Measurements from ENCODE around the gene ANKRD31. TPM values are rescaled to one million over a fixed set of nuclear protein-coding genes. Genes with fewer than 3 reads are reported as not detected.
"Not testable (repeated sequence)": the region's sequence is repeated elsewhere in the genome, so short reads cannot be mapped to it uniquely, and the experiment has no call there.

The ANKRD31 gene
- total RNA-seq, 1 experiment from 2014 or later, result 1.5 TPM

DNA sequence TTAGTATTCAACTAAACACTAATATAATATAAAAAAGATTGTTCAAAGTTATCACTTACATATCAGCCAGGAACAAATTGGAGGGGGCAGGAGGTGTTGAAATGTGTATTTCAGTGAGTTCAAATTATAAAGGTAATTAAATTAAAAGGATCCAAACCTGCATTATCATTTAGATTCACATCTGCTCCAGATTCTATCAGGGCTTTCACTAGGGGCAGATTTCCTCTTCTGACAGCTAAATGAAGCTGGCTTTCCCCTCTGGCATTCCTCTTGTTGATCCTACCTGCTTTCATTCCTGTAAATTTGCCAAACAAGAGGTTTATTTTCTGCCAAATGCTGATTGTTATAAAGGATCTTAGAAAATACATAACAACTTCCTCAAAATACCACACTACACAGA, 98.0 kb downstream of the ANKRD31 start:
- intact Hi-C loops (cut with micrococcal nuclease; ENCODE audit: unreplicated experiment), result no loop called here
- TF ChIP-seq, protein P1, sequence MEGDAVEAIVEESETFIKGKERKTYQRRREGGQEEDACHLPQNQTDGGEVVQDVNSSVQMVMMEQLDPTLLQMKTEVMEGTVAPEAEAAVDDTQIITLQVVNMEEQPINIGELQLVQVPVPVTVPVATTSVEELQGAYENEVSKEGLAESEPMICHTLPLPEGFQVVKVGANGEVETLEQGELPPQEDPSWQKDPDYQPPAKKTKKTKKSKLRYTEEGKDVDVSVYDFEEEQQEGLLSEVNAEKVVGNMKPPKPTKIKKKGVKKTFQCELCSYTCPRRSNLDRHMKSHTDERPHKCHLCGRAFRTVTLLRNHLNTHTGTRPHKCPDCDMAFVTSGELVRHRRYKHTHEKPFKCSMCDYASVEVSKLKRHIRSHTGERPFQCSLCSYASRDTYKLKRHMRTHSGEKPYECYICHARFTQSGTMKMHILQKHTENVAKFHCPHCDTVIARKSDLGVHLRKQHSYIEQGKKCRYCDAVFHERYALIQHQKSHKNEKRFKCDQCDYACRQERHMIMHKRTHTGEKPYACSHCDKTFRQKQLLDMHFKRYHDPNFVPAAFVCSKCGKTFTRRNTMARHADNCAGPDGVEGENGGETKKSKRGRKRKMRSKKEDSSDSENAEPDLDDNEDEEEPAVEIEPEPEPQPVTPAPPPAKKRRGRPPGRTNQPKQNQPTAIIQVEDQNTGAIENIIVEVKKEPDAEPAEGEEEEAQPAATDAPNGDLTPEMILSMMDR (IDR thresholded peaks at IDR 0.05; ENCODE audit: unreplicated experiment), result no peak
- Mint-ChIP-seq H3K9me3 (ENCODE audit: low read depth, unreplicated experiment) (peaks cover 6% of the 10 kb centered on the region), H3K36me3 (ENCODE audit: insufficient read depth, unreplicated experiment) (no peaks in the 10 kb centered on the region), H3K27ac (ENCODE audit: unreplicated experiment) (no peak overlapping the region), H3K4me3 (ENCODE audit: low read depth, unreplicated experiment) (no peak overlapping the region), H3K4me1 (ENCODE audit: low read depth, unreplicated experiment) (no peaks in the 10 kb centered on the region), H3K27me3 (ENCODE audit: unreplicated experiment) (no peaks in the 10 kb centered on the region)
- CTCF ChIA-PET, result no interaction called here
- no TSS peak for BruUV-seq (replicated peaks)
- DNase-seq, result no peak

- no TSS peak for BruUV-seq (replicated peaks)
- DNase-seq, result no peak
- Mint-ChIP-seq H3K36me3 (ENCODE audit: insufficient read depth, unreplicated experiment) (no peaks in the 10 kb centered on the region), H3K4me1 (ENCODE audit: low read depth, unreplicated experiment) (no peaks in the 10 kb centered on the region), H3K27me3 (ENCODE audit: unreplicated experiment) (no peaks in the 10 kb centered on the region), H3K4me3 (ENCODE audit: low read depth, unreplicated experiment) (no peak overlapping the region), H3K27ac (ENCODE audit: unreplicated experiment) (no peak overlapping the region), H3K9me3 (ENCODE audit: low read depth, unreplicated experiment) (peaks cover 9% of the 10 kb centered on the region)
- intact Hi-C loops (cut with micrococcal nuclease; ENCODE audit: unreplicated experiment), result no loop called here
- TF ChIP-seq, protein P1 (IDR thresholded peaks at IDR 0.05; ENCODE audit: unreplicated experiment), result no peak
- CTCF ChIA-PET, result interaction anchor here (0.7 kb wide), 1 partner anchor 21 kb away, joined by 4 read pairs; no protein-coding TSS in a partner anchor
Measured at GRCh38 chr5:75130818-75131349, 105.8 kb downstream of the ANKRD31 start.

GRCh38 chr5:75116856-75117255, 119.8 kb downstream of the ANKRD31 start:
- no peaks in the 10 kb centered on the region for H3K36me3 Mint-ChIP-seq (ENCODE audit: insufficient read depth, unreplicated experiment)
- peaks cover 3% of the 10 kb centered on the region for H3K9me3 Mint-ChIP-seq (ENCODE audit: low read depth, unreplicated experiment)
- BruUV-seq (replicated peaks), result no TSS peak
- intact Hi-C loops (cut with micrococcal nuclease; ENCODE audit: unreplicated experiment), result no loop called here
- H3K4me3 Mint-ChIP-seq (ENCODE audit: low read depth, unreplicated experiment), result no peak overlapping the region
- peaks cover 5% of the 10 kb centered on the region for H3K4me1 Mint-ChIP-seq (ENCODE audit: low read depth, unreplicated experiment)
- TF ChIP-seq, protein P1 (IDR thresholded peaks at IDR 0.05; ENCODE audit: unreplicated experiment), result no peak
- no peaks in the 10 kb centered on the region for H3K27me3 Mint-ChIP-seq (ENCODE audit: unreplicated experiment)
- CTCF ChIA-PET, result no interaction called here
- H3K27ac Mint-ChIP-seq (ENCODE audit: unreplicated experiment), result no peak overlapping the region
- DNase-seq, result no peak

GRCh38 chr5:75114311-75114710, 122.4 kb downstream of the ANKRD31 start:
- BruUV-seq (replicated peaks); H3K4me3 Mint-ChIP-seq (ENCODE audit: low read depth, unreplicated experiment); DNase-seq; H3K27ac Mint-ChIP-seq (ENCODE audit: unreplicated experiment); intact Hi-C loops (cut with micrococcal nuclease; ENCODE audit: unreplicated experiment); H3K9me3 Mint-ChIP-seq (ENCODE audit: low read depth, unreplicated experiment); CTCF ChIA-PET; H3K27me3 Mint-ChIP-seq (ENCODE audit: unreplicated experiment); H3K36me3 Mint-ChIP-seq (ENCODE audit: insufficient read depth, unreplicated experiment): not testable (repeated sequence)
- peaks cover 12% of the 10 kb centered on the region for H3K4me1 Mint-ChIP-seq (ENCODE audit: low read depth, unreplicated experiment)

DNA sequence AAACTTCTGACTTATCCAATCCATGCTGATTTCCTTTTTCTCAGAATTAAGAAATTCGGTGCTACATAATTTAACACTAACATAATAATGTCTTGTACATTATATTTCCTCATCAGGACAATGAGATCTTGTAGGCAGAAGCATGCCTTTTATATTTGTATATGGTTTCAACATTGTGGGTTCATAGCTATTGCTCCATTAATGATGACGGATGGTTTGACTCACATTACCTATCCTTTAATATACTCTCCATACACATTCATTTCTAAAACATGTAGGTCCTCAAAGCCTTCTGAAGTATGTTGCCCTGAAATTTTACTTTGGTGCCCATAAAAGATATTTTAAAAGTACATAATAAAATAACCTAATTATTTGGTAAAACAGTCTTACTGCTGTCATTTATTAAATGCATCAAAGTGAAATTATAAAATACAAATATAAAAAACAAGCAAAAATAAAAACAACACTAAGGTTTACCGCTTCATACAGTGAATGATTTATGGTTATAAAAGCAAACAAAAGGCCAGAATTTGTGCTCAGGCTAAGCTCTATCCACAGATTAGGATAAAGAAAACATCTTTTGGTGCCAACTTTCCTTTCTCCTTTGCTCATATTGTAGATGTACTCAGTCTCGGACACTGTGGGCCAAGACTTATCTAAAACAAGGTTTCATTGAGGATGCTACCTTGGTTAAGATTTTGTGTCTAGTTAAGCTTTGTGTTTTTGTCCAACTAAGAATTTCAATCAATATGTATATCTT, 123.1 kb downstream of the ANKRD31 start:
- intact Hi-C loops (cut with micrococcal nuclease; ENCODE audit: unreplicated experiment), result no loop called here
- no TSS peak for BruUV-seq (replicated peaks)
- CTCF ChIA-PET, result no interaction called here
- H3K4me3 Mint-ChIP-seq (ENCODE audit: low read depth, unreplicated experiment), result no peak overlapping the region
- no peak overlapping the region for H3K27ac Mint-ChIP-seq (ENCODE audit: unreplicated experiment)
- no peak for DNase-seq
- TF ChIP-seq, protein P1 (IDR thresholded peaks at IDR 0.05; ENCODE audit: unreplicated experiment), result no peak
- H3K36me3 Mint-ChIP-seq (ENCODE audit: insufficient read depth, unreplicated experiment), result no peaks in the 10 kb centered on the region
- H3K27me3 Mint-ChIP-seq (ENCODE audit: unreplicated experiment), result no peaks in the 10 kb centered on the region
- H3K4me1 Mint-ChIP-seq (ENCODE audit: low read depth, unreplicated experiment), result peaks cover 12% of the 10 kb centered on the region
- H3K9me3 Mint-ChIP-seq (ENCODE audit: low read depth, unreplicated experiment), result no peaks in the 10 kb centered on the region

All from Calu3 (cell line).